Smooth muscle cell (in vitro differentiated cells): ENCODE data around the gene MAPK8IP1. TPM values are rescaled to one million over a fixed set of nuclear protein-coding genes. Genes with fewer than 3 reads are reported as not detected.

Source experiments
- DNase-seq: peaks from one replicate; lab custom pipeline; 2025; ENCODE audit not compliant: unreplicated experiment; lab: John Stamatoyannopoulos, UW
- H2AFZ ChIP-seq: fragments of 200-600 bp; sonication (generic); 2 replicates; pipeline ENCODE4 v1.6.0; 2016; ENCODE audit warnings: antibody characterized with exemption, low read depth, mild to moderate bottlenecking
- H3F3A ChIP-seq: fragments of 200-600 bp; sonication (generic); 2 replicates; pipeline ENCODE4 v1.6.0; 2017; ENCODE audit warnings: antibody characterized with exemption, low read depth
- H3K27ac ChIP-seq: fragments of 200-600 bp; sonication (generic); 2 replicates; pipeline ENCODE4 v1.5.1; 2016; ENCODE audit warnings: low read depth, mild to moderate bottlenecking
- H3K27me3 ChIP-seq: fragments of 200-600 bp; sonication (generic); 2 replicates; pipeline ENCODE4 v1.6.1; 2016; ENCODE audit warnings: low read depth, mild to moderate bottlenecking
- H3K36me3 ChIP-seq: fragments of 200-600 bp; sonication (generic); 2 replicates; pipeline ENCODE4 v1.5.1; 2016; ENCODE audit warnings: low read depth
- H3K4me1 ChIP-seq: fragments of 200-600 bp; sonication (generic); 2 replicates; pipeline ENCODE4 v1.5.1; 2016; ENCODE audit warnings: low read depth
- H3K4me2 ChIP-seq: fragments of 200-600 bp; sonication (generic); 2 replicates; pipeline ENCODE4 v1.6.0; 2016; ENCODE audit warnings: mild to moderate bottlenecking
- H3K4me3 ChIP-seq: fragments of 200-600 bp; sonication (generic); 2 replicates; pipeline ENCODE4 v1.5.1; 2016; ENCODE audit warnings: mild to moderate bottlenecking
- H3K79me2 ChIP-seq: fragments of 200-600 bp; sonication (generic); 2 replicates; pipeline ENCODE4 v1.6.0; 2016; ENCODE audit warnings: low read depth, mild to moderate bottlenecking
- H3K9ac ChIP-seq: fragments of 200-600 bp; sonication (generic); 2 replicates; pipeline ENCODE4 v1.6.0; 2016; ENCODE audit warnings: low read depth
- H3K9me3 ChIP-seq: fragments of 200-600 bp; sonication (generic); replicated peaks from 2 replicates; pipeline ENCODE4 v1.5.1; 2016; ENCODE audit warnings: low read depth
- H4K20me1 ChIP-seq: fragments of 200-600 bp; sonication (generic); 2 replicates; pipeline ENCODE4 v1.6.0; 2016; ENCODE audit warnings: low read depth
- WGBS: methylation state at CpG from one replicate; pipeline ENCODE4 v1.1.7; 2016; ENCODE audit warnings: low lambda C conversion rate; 5-methylcytosine and 5-hydroxymethylcytosine counted together
- polyA plus RNA-seq: library from polyadenylated mRNA; unstranded; fragments of >200 nt; fragmentation: Nextera tagmentation; extraction: Ambion mirVana; gene quantifications from 2 replicates; pipeline ENCODE4 v1.2.1, GENCODE V29; 2016
- total RNA-seq: library from RNA; depleted of rRNA; stranded (reverse); fragments of >200 nt; gene quantifications from 2 replicates; pipeline ENCODE4 v1.2.3, GENCODE V29; 2014
- TF ChIP-seq, protein P1 (sequence below): fragments of 200-600 bp; sonication (generic); IDR thresholded peaks from 2 replicates; pipeline ENCODE4 v1.5.1; 2017; ENCODE audit warnings: borderline replicate concordance, mild to moderate bottlenecking, antibody characterized with exemption; ENCODE audit not compliant: insufficient read depth, poor library complexity, severe bottlenecking

Gene MAPK8IP1
- total and polyA plus RNA-seq, 2 experiments from 2014 or later = 5.2 to 8.1 TPM

DNA sequence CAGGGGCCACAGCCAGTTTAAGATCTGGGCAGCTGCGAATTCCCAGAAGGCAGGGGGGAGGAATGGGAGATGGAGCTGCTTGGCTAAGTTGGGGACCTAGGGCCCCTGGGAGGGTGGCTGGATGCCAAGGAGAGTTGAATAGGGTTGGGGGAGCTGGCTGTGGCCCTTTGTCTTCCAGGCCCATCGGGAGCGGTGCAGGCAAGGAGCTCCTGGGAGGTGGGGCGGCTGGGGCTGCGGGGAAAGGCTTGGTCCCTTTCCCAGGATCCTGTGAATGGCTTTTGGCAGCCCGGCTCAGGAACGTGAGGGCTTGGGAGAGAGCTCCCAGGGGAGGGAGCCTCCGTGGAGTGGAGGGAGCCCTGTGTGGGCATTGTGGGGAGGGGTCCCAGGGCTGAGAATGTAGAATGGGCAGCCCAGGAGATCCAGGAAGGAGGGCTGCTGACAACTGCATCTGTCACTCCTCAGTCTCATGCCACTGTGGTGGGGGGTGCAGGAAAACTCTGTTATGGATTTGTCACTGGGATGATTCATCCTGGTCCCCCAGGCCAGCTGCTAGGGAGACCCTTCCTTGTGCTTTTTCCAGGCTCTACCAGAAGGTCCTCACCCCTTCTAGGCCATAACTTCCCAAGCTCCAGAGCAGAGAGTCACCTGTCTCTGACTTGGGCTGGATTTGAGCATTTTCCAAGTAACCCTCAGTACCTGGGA lies 15.6 kb downstream of the MAPK8IP1 start:
- Histone ChIP-seq H3K4me1 (peaks cover 21% of the 10 kb centered on the region), H3K27ac (no peak overlapping the region), H4K20me1 (peaks cover 9% of the 10 kb centered on the region), H3K9me3 (no peaks in the 10 kb centered on the region), H2AFZ (no peak overlapping the region), H3K4me2 (peak overlapping the region; percentile 99), H3K36me3 (no peaks in the 10 kb centered on the region), H3F3A (no peaks in the 10 kb centered on the region), H3K27me3 (no peaks in the 10 kb centered on the region), H3K4me3 (peak overlapping the region; percentile 68), H3K79me2 (no peaks in the 10 kb centered on the region), H3K9ac (peak overlapping the region; percentile 97)
- DNase-seq = no peak
- TF ChIP-seq, protein P1, sequence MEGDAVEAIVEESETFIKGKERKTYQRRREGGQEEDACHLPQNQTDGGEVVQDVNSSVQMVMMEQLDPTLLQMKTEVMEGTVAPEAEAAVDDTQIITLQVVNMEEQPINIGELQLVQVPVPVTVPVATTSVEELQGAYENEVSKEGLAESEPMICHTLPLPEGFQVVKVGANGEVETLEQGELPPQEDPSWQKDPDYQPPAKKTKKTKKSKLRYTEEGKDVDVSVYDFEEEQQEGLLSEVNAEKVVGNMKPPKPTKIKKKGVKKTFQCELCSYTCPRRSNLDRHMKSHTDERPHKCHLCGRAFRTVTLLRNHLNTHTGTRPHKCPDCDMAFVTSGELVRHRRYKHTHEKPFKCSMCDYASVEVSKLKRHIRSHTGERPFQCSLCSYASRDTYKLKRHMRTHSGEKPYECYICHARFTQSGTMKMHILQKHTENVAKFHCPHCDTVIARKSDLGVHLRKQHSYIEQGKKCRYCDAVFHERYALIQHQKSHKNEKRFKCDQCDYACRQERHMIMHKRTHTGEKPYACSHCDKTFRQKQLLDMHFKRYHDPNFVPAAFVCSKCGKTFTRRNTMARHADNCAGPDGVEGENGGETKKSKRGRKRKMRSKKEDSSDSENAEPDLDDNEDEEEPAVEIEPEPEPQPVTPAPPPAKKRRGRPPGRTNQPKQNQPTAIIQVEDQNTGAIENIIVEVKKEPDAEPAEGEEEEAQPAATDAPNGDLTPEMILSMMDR = no peak
- 61% methylated on average over 8 of the region's 8 CpGs for WGBS

DNA sequence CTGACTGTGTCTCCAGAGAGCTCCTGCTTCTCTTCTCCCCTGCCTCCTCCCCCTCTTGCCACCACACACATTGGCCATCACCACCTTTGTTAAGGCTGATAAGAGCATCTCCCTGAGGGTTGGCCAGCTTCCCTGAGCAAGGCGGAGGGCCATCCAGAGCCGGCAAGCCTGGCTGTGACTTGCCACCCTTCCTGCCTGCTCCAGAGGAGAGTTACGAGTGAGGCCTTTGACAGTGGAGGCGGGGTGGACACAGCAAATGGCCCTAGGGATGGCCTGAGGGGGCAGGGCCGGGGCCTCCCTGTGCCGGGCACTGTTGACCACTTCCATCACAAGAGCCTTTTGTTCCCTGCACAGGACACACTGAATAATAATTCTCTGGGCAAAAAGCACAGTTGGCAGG lies 16.2 kb downstream of the MAPK8IP1 start:
- no peaks in the 10 kb centered on the region for H3F3A ChIP-seq
- no peaks in the 10 kb centered on the region for H3K9me3 ChIP-seq
- no peaks in the 10 kb centered on the region for H3K27me3 ChIP-seq
- H2AFZ ChIP-seq = no peak overlapping the region
- H3K4me1 ChIP-seq = peaks cover 16% of the 10 kb centered on the region
- WGBS = 92% methylated on average over 6 of the region's 6 CpGs
- H3K4me2 ChIP-seq = no peak overlapping the region
- no peak overlapping the region for H3K4me3 ChIP-seq
- no peaks in the 10 kb centered on the region for H3K79me2 ChIP-seq
- H4K20me1 ChIP-seq = peaks cover 9% of the 10 kb centered on the region
- no peak overlapping the region for H3K27ac ChIP-seq
- no peak for DNase-seq
- TF ChIP-seq, protein P1 = no peak
- H3K9ac ChIP-seq = no peak overlapping the region
- H3K36me3 ChIP-seq = no peaks in the 10 kb centered on the region

- TF ChIP-seq, protein P1 = no peak
- DNase-seq = no peak
- no peak overlapping the region for H3K4me2 ChIP-seq
- no peaks in the 10 kb centered on the region for H3K36me3 ChIP-seq
- WGBS = 97% methylated on average over 50 of the region's 56 CpGs
- H3K9me3 ChIP-seq = no peaks in the 10 kb centered on the region
- H3F3A ChIP-seq = no peaks in the 10 kb centered on the region
- H2AFZ ChIP-seq = no peak overlapping the region
- no peak overlapping the region for H3K9ac ChIP-seq
- peaks cover 9% of the 10 kb centered on the region for H4K20me1 ChIP-seq
- H3K27me3 ChIP-seq = no peaks in the 10 kb centered on the region
- peaks cover 14% of the 10 kb centered on the region for H3K4me1 ChIP-seq
- no peak overlapping the region for H3K4me3 ChIP-seq
- H3K27ac ChIP-seq = no peak overlapping the region
- H3K79me2 ChIP-seq = no peaks in the 10 kb centered on the region
Measured at GRCh38 chr11:45902452-45903380, 17.3 kb downstream of the MAPK8IP1 start.
